Skin of body (tissue), 2 donors: Measurements from ENCODE around the gene RPL27. TPM values are rescaled to one million over a fixed set of nuclear protein-coding genes. Genes with fewer than 3 reads are reported as not detected.
"Not testable (repeated sequence)": the region's sequence is repeated elsewhere in the genome, so short reads cannot be mapped to it uniquely, and the experiment has no call there.

Experiments
- DNase-seq: peaks from one replicate; lab custom pipeline; 2025; lab: John Stamatoyannopoulos, UW
- total RNA-seq: library from RNA; depleted of rRNA; stranded (reverse); fragments of >200 nt; gene quantifications from one replicate; pipeline ENCODE4 v1.2.3, GENCODE V29; 2014

Gene RPL27
- 1,283 TPM for total RNA-seq

DNA sequence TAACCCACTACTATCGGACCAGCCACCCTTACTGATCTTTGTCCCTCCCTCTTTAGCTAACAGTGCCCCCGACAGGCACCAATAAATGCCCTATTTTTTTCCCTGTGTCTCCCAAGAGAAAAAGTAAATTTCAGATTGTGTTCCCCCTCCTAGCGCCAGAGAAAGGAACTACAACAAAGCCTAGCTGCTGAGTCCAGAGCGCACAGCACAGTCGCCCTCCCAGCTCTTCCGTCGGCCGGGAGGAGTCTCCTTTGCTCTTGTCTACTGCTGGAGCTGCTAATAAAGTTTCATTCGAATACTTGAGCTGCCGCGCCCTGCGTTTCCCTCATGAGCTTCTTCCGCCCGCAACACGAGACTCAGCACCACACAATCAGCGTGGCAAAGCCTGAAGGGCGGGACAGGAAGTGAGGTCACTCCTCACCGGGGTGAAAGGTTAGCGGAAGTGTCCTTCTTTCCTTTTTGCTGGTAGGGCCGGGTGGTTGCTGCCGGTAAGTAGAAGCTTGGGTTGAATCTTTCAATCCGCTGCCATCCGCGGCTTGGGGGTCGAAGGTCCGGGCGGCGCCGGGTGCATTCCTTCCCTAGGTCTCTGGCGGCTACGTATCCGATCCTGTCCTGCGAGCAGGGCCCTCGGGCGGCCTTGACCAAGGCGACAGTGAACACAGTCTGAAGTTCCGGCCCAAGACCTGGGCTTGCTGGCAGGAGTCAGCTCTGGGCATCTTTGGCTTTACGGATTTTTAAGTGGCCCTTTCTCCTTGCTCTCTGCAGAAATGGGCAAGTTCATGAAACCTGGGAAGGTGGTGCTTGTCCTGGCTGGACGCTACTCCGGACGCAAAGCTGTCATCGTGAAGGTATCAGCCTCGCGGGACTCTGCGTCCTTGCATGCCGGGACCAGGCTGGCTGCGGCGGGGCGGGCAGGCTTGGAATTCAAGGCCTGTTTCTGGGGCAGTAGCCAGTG is at the start of gene RPL27:
RPL27 (plus strand) TSS at position 436 of the 955 bp plus-strand sequence; CDS start at position 768, 332 bp downstream.
- peak; percentile 100 for DNase-seq

DNA sequence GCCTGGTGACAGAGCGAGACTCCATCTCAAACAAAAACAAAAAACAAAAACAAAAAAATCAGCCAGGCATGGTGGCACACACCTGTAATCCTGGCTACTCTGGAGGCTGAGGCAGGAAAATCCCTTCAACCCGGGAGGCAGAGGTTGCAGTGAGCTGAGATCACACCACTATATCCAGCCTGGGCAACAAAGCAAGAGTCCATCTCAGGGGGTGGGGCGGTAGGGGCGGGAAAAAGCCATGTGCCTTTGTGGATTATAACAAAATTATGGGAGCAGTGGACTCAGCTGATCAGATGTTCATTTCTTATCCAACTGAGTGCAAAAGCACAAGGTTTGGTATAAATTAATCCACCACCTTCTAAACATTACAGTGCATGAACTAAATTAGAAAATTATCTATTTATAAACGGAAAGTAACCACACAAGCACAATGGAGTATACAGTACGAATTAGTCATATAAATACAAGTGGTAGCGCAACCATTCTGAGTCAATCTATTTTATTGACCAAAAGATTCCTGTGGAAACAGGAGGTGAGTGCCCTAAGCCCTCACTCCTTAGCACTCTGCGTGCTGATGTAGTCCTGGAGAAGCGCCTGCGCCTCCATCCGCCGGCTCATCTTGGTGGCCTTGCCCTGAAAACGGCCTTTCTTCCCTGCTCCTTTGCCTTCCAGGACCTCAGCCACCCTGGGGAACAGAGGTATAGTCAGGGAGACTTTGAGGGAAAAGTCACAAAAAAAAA is 48.0 kb upstream of the RPL27 start:
- DNase-seq: no peak

DNA sequence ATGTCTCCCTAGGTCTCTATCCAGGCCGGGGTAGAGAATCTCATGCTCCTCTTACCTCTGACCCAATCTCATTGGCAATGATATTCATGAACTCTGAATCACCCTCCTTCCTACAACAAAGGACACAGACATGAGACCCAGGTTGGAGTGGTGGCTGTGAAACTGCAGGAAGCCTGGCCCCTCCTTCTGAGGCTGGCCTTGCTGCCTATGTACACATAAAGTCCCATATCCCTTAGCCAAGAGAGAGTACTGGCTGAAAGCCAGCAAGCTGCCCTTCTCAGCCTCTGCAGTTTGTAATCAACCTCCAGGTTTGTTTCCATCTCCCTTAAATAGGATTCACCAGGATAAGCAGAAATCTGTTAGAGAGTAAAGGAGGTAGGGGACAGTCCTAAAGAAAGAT is 44.5 kb upstream of the RPL27 start:
- no peak for DNase-seq

DNA sequence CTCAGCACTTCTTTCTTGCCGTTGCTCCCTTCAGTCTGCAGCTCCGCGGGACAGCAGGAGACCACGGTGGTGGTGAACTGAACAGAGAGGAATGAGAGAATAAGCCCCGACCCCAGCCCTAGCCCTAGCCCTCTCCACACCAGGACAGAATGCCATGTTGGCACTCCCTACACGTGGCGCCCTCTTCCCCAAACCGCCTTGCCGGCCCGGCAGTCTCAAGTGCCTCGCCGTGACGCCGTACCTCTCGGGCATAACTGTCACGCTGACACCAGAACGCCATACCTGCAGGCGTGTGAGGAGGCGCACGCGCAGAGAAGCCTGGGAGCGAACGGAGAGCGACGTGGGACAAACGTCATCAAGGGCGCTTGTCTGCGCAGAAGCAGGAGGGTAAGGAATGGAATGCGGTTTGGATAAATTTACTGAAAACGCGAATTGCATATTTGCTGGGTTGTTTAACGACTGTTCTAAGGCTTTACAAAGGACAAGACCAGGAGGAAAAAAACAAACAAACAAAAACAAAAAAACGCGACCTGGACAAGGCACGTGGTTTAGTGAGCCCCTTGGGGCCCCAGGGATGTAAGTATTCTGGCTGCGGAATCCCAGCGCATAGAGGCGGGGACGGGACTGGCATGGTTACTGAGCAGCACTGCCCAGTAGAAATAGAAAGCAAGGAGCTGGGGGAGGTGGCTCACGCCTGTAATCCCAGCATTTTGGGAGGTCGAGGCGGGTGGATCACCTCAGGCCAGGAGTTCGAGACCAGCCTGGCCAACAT is 33.9 kb upstream of the RPL27 start, which contains the start of gene AARSD1:
AARSD1 (minus strand) TSS at position 294 of the 772 bp plus-strand sequence; CDS start at position 280, 14 bp downstream.
- peak; percentile 93 for DNase-seq

DNA sequence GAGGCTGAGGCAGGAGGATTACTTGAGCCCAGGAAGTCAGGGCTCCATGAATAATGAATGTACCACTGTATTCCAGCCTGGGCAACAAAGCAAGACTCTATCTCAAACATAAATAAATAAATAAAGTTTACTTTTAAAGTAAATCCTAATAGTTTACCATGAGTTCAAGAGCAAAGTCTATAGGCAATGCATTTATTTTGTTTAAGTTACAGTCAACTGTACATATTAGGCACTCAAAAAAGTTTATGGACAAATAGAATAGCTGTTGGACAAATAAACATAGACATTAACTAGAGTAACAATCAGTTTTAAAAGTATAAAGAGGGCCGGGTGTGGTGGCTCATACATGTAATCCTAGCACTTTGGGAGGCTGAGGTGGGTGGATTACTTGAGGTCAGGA is 30.3 kb upstream of the RPL27 start:
- DNase-seq: no peak

DNA sequence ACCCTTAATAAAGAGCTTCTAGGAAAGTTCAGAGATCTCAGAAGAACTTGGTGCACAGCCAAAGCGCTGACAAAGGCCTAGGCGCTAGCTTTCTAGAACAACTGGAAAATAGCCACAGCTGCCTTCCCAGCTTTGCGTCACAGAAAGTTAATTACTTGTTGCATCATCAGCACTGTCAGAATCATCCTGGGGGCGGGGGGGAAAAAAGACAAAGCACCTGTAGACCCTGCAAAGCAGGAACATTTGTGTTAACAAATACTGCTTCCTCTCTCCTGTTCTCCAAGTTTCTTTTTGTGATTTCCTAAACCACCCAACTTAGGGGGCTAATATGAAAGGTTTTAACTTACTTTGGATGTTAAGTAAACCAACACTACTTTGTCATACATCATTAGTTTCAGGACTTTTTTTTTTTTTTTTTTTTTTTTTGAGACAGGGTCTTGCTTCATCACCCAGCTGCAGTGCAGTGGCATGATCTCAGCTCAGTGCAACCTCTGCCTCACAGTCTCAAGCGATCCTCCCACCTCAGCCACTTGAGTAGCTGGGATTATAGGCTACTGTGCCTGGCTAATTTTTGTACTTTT is 29.1 kb upstream of the RPL27 start:
- DNase-seq: no peak

DNA sequence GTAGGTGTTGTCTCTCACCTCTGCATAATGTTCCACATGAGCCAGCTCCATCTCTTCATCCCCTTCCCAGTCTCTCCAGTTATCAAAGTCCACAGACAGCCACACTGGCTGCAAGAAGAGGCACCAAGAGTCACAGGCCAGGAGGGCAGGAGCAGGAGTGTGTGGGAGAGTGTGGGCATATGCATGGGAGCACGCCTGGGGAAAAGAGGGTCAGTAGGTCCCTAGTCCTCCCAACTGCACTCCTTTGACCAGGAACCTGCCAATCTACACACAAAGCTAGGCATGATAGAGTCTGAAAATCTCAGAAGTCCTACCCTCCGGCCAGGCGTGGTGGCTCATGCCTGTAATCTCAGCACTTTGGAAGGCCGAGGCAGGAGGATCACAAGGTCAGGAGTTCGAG is 26.6 kb upstream of the RPL27 start:
- DNase-seq: no peak

DNA sequence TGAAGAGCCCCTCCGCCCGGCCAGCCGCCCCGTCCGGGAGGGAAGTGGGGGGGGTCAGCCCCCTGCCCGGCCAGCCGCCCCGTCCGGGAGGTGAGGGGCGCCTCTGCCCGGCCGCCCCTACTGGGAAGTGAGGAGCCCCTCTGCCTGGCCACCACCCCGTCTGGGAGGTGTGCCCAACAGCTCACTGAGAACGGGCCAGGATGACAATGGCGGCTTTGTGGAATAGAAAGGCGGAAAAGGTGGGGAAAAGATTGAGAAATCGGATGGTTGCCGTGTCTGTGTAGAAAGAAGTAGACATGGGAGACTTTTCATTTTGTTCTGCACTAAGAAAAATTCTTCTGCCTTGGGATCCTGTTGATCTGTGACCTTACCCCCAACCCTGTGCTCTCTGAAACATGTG is 24.9 kb upstream of the RPL27 start:
- DNase-seq: not testable (repeated sequence)

DNA sequence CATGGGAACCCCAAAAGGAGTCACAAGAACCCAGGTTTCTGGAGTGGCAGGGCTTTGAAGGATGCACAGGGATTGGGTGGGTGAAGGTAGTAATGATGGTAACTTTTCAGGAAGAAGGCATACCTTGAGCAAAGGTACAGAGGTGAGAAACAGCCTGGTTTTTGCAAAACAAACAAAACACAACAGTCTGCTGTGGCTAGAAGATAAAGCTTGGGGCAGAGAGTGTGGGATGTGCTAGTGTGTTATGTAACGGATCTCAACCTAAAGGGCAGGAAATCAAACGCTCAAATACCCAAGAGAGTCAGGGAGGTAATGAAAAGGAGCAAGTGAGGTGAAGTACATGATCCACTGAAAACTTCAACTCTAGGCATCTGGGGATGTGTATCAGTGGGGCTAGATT is 23.0 kb upstream of the RPL27 start:
- DNase-seq: no peak

DNA sequence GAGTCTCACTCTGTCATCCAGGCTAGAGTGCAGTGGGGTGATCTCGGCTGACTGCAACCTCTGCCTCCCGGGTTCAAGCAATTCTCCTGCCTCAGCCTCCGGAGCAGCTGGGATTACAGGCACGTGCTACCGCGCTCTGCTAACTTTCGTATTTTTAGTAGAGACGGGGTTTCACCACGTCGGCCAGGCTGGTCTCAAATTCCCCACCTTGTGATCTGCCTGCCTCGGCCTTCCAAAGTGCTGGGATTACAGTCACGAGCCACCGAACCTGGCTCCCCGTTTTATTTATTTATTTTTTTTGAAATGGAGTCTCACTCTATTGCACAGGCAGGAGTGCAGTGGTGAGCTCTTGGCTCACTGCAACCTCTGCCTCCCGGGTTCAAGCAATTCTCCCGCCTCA is 22.5 kb upstream of the RPL27 start:
- not testable (repeated sequence) for DNase-seq

DNA sequence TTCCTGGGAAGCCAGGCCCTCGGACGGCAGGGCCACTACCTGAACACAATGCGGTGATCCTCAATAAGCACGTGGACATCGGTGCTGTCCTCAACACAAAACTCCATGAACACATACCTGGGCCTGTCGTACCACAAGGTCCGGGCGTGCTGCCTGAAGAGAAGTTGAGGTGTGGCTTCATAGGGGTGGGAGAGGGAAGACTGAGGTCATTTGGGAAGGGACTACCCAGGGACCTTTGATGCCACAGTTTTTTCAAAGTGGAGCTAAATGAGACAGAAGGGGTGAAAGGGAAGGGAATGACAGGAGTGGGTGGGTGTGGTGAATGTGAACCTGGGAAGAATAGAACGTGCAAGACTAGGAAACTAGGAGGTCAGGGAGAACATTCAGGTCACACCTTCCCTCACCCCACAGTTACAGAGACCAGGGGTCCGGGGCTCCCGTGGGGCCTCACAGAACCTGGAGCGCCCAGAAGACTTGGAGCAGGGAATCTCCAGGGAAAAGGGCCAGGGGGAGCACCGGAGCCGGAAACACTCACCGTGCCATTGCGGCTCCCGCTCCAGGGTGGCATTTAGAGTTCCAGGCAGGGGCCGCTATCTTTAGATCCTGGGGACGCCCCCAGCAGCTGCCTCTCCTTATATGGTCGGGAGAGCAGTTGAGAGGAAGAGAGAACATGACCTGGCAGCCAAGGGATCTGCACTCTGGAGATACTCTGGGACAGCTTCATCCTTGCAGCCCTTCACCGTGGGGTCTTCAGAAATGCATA is 18.5 kb upstream of the RPL27 start, which contains the start of gene PTGES3L:
PTGES3L (minus strand) TSS at position 570 of the 763 bp plus-strand sequence; CDS start at position 543, 27 bp downstream.
- DNase-seq: no peak

DNA sequence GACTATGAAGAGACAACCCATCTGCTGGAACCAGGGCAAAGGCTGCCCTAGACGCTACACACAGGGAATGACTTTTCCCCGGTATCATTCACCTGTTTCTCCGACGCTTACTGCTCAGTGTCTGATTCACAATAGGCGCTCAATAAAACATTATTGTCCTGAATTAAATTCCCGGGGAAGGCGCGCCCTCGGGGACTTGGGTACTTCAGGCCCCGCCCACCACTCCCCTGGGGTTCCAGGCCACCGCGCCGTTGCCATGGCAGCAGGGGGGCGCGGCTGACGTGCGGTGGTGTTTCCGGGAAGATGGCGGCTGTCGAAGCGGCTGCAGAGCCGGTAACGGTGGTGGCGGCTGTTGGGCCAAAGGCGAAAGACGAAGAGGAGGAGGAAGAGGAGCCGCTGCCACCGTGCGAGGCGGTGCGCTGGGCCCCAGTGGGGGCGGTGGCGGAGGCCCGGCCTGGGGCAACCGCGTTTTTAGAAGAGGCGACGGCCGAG is 17.9 kb upstream of the RPL27 start, which contains the start of gene RUNDC1:
RUNDC1 (plus strand) TSS at position 292 of the 492 bp plus-strand sequence; CDS start at position 304, 12 bp downstream.
- peak; percentile 65 for DNase-seq

DNA sequence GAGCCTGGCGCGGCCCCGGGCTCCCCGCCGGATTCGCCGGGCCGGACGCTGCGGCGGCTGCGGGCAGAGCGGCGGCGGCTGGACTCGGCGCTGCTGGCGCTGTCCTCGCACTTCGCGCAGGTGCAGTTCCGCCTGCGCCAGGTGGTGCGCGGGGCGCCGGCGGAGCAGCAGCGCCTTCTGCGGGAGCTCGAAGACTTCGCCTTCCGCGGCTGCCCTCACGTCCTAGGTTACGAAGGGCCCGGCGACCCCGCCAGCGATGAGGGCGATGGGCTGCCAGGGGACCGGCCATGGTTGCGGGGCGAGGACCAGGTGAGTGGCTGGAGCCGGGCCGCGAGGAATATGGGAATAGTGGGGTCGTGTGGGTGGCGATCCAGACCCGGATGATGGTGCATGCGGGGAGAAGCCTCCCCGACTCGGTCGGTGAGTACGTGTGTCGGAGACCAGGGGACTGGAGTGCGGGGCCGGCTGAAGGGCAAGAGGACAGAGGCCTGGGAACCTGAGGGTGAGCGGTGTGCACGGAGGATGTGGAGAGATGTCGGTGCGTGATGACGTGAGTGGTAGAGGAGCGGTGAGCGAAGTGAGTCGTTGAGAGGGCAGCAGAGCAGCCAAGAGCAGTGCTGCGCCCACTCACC is 17.3 kb upstream of the RPL27 start:
- DNase-seq: no peak

DNA sequence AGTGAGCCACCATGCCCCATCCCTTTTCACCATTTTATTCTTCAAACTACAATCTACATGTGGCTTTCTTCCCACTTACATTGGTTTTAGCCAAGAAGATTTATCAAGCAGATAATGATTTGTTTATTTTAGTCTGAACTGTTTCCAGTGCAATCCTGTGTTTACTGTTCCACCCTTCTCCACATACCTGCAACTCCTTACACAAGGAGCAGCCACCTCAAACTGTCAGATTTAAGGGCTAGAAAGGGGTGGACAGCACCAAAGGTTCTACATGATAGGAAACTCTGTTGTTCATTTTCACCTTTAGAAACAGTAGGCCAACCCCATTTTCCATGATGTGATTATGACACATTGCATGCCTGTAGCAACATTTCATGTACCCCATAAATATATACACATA is 16.0 kb upstream of the RPL27 start:
- DNase-seq: no peak

DNA sequence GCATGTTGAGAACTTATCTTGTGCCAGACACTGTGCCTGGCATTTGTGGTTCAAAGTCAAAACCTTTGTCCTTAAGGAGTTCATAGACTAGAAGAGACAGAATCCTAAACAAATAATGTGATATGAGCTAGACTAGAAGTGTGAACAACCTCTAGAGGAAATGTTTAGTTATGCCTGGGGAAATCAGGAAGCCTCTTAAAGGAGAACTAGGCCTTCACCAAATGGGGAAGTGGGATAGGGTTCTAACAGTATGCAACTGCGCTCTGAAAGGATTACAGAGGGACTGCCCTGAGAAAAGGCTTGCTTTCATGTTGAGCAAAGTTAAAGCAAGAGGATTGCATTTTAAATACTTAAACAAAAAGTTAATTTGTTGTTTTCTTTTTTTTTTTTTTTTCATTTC is 13.0 kb upstream of the RPL27 start:
- DNase-seq: no peak

DNA sequence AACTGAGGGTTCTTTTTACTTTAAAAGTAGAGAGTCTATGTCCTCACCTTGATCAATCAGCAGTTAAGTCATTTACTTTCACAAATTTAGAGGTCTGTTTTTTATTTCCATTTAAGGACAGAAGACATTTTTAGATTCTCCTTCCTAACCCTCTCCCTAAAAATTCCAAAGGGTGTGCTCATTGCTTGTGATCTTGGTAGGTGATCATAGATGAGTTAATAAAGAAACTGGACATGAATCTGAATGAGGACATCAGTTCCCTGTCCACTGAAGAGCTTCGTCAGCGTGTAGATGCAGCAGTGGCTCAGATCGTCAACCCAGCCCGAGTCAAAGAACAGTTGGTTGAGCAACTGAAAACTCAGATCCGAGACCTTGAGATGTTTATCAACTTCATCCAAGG is 9.1 kb upstream of the RPL27 start:
- DNase-seq: no peak

DNA sequence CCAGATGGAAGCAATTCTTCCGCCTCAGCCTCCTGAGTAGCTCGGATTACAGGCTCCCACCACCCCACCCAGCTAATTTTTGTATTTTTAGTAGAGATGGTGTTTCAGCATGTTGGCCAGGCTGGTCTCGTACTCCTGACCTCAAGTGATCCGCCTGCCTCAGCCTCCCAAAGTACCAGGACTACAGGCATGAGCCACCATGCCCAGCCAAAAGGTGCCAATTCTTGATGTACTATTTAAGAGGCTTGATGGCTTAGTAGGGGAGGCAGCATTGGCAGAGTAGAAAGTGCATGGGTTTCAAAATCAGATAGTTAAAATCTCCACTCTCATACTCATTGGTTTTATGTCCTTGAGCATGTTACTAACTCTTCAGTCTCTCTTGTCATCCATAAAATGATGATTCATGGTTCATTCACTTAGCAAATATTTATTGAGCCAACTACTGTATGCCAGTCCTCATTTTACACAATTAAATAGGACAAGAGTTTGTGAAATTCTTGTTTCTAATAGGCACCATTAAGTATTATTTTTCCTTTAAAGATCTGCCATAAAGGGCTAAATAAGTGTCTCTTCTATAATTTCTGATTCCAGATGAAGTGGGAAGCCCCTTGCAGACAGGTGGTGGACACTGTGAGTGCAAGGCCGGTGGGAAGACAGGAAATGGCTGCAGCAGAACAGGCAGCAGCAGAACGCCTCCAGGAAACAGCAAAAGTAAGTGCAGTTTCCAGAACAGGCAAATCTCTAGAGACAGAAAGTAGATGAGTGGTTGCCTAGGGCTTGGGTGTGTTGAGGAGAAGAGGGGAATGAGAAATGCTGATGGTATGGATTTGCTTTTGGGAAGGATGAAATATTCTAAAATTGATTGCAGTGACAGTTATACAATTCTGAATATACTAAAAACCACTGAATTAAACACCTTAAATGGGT is 8.2 kb upstream of the RPL27 start:
- no peak for DNase-seq

DNA sequence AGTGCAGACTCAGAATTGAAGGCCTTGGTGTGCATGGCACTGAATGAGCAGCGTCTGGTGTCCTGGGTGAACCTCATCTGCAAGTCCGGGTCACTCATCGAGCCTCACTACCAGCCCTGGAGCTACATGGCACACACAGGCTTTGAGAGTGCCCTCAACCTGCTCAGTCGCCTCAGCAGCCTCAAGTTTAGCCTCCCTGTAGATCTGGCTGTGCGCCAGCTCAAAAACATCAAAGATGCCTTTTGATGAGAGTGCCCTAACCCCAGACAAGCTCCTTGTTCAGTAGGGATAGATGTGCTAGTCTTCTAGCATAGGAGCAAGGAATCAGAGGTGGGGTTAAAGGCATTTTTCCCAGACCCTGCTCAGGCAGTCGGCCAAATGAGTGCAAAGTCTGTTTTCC is 6.7 kb upstream of the RPL27 start:
- no peak for DNase-seq
